Mesenchymal stem cell (in vitro differentiated cells and primary cell): ENCODE results near the gene C2orf42.
A peak's percentile ranks its signal among the peaks of the same experiment; 100 is the strongest.
"Not testable (repeated sequence)": the region's sequence is repeated elsewhere in the genome, so short reads cannot be mapped to it uniquely, and the experiment has no call there.

Experiments
- DNase-seq: peaks from one replicate; pipeline ENCODE4 v3.0.0-alpha.2; 2013
- H2AFZ ChIP-seq: one replicate; pipeline ENCODE4 v1.6.1; 2013; ENCODE audit warnings: low read depth, mild to moderate bottlenecking, control low read depth, inconsistent platforms, low read length, moderate library complexity
- H2AK5ac ChIP-seq: 2 replicates; pipeline ENCODE4 v1.6.1; 2013; ENCODE audit warnings: low read length, moderate library complexity, mild to moderate bottlenecking, inconsistent platforms; ENCODE audit not compliant: severe bottlenecking
- H2BK120ac ChIP-seq: one replicate; pipeline ENCODE4 v1.6.1; 2013; ENCODE audit warnings: low read depth, mild to moderate bottlenecking, inconsistent platforms, low read length, moderate library complexity
- H2BK12ac ChIP-seq, 2 experiments: one replicate each; pipeline ENCODE4 v1.6.1; 2013; ENCODE audit warnings: inconsistent platforms in 2 of 2, low read length in 2 of 2, mild to moderate bottlenecking in 2 of 2, moderate library complexity in 2 of 2, control low read depth in 1 of 2
- H2BK15ac ChIP-seq: one replicate; pipeline ENCODE4 v1.6.1; 2013; ENCODE audit warnings: mild to moderate bottlenecking, low read depth, inconsistent platforms; ENCODE audit not compliant: poor library complexity, severe bottlenecking
- H2BK5ac ChIP-seq: 2 replicates; pipeline ENCODE4 v1.6.1; 2013; ENCODE audit warnings: low read depth, mild to moderate bottlenecking, low read length, control low read depth, inconsistent platforms; ENCODE audit not compliant: poor library complexity, severe bottlenecking
- H3K14ac ChIP-seq, 2 experiments: one replicate each; pipeline ENCODE4 v1.6.1; 2013; ENCODE audit warnings: inconsistent platforms in 2 of 2, low read length in 2 of 2, control low read depth in 1 of 2, mild to moderate bottlenecking in 1 of 2, moderate library complexity in 1 of 2
- H3K18ac ChIP-seq, 2 experiments: one replicate each; pipeline ENCODE4 v1.6.1; 2013; ENCODE audit warnings: inconsistent platforms in 2 of 2, low read length in 2 of 2, control low read depth in 1 of 2, low read depth in 1 of 2, mild to moderate bottlenecking in 1 of 2
- H3K23ac ChIP-seq, 2 experiments: one replicate each; pipeline ENCODE4 v1.6.1; 2013; ENCODE audit warnings: inconsistent platforms in 2 of 2, low read length in 2 of 2, mild to moderate bottlenecking in 2 of 2, moderate library complexity in 2 of 2, control low read depth in 1 of 2
- H3K27ac ChIP-seq: 2 replicates; pipeline ENCODE4 v1.5.1; 2013; ENCODE audit warnings: mild to moderate bottlenecking, moderate library complexity, low read length, control low read depth, inconsistent platforms; ENCODE audit not compliant: poor library complexity, severe bottlenecking
- H3K27me3 ChIP-seq, 2 experiments: 2 replicates each; pipeline versions ENCODE4 v1.6.1 to v1.7.0; 2013; ENCODE audit warnings: low read length in 2 of 2, mild to moderate bottlenecking in 2 of 2, moderate library complexity in 2 of 2, control low read depth in 1 of 2, inconsistent platforms in 1 of 2; ENCODE audit not compliant: control insufficient read depth in 1 of 2, insufficient read depth in 1 of 2
- H3K36me3 ChIP-seq, 2 experiments: 2 replicates each; pipeline versions ENCODE4 v1.6.1 to v1.7.0; 2013; ENCODE audit warnings: low read length in 2 of 2, control low read depth in 1 of 2, inconsistent platforms in 1 of 2, low read depth in 1 of 2, mild to moderate bottlenecking in 1 of 2; ENCODE audit not compliant: insufficient read depth in 2 of 2, control insufficient read depth in 1 of 2
- H3K4ac ChIP-seq, 2 experiments: one replicate each; pipeline ENCODE4 v1.6.1; 2013; ENCODE audit warnings: inconsistent platforms in 2 of 2, low read length in 2 of 2, mild to moderate bottlenecking in 2 of 2, moderate library complexity in 2 of 2, control low read depth in 1 of 2, low read depth in 1 of 2
- H3K4me1 ChIP-seq: 2 replicates; pipeline ENCODE4 v1.6.1; 2013; ENCODE audit warnings: low read depth, low read length, control low read depth; ENCODE audit not compliant: control insufficient read depth, insufficient read depth
- H3K4me2 ChIP-seq: 2 replicates; pipeline ENCODE4 v1.6.1; 2013; ENCODE audit warnings: low read length, mild to moderate bottlenecking, inconsistent platforms; ENCODE audit not compliant: poor library complexity, severe bottlenecking
- H3K4me3 ChIP-seq, 2 experiments: 2 replicates each; pipeline versions ENCODE4 v1.5.1 to v1.7.0; 2013; ENCODE audit warnings: low read length in 2 of 2, mild to moderate bottlenecking in 2 of 2, control low read depth in 1 of 2, low read depth in 1 of 2; ENCODE audit not compliant: insufficient read depth in 1 of 2
- H3K79me1 ChIP-seq: replicated peaks from 2 replicates; pipeline ENCODE4 v1.6.1; 2013; ENCODE audit warnings: mild to moderate bottlenecking, control low read depth, low read length, inconsistent platforms; ENCODE audit not compliant: poor library complexity, severe bottlenecking
- H3K9ac ChIP-seq: 2 replicates; pipeline ENCODE4 v1.7.0; 2013; ENCODE audit warnings: mild to moderate bottlenecking, low read length, moderate library complexity
- H3K9me3 ChIP-seq: 2 replicates; pipeline ENCODE4 v1.7.0; 2013; ENCODE audit warnings: mild to moderate bottlenecking, low read length; ENCODE audit not compliant: control insufficient read depth
- H4K8ac ChIP-seq: one replicate; pipeline ENCODE4 v1.6.1; 2013; ENCODE audit warnings: inconsistent platforms, mild to moderate bottlenecking, low read length, moderate library complexity
- H4K91ac ChIP-seq: one replicate; pipeline ENCODE4 v1.6.1; 2013; ENCODE audit warnings: mild to moderate bottlenecking, low read length, inconsistent platforms
- WGBS: methylation state at CpG from one replicate; pipeline ENCODE4 v1.1.7; 2013; ENCODE audit warnings: mixed read lengths; 5-methylcytosine and 5-hydroxymethylcytosine counted together

C2orf42 gene

DNA sequence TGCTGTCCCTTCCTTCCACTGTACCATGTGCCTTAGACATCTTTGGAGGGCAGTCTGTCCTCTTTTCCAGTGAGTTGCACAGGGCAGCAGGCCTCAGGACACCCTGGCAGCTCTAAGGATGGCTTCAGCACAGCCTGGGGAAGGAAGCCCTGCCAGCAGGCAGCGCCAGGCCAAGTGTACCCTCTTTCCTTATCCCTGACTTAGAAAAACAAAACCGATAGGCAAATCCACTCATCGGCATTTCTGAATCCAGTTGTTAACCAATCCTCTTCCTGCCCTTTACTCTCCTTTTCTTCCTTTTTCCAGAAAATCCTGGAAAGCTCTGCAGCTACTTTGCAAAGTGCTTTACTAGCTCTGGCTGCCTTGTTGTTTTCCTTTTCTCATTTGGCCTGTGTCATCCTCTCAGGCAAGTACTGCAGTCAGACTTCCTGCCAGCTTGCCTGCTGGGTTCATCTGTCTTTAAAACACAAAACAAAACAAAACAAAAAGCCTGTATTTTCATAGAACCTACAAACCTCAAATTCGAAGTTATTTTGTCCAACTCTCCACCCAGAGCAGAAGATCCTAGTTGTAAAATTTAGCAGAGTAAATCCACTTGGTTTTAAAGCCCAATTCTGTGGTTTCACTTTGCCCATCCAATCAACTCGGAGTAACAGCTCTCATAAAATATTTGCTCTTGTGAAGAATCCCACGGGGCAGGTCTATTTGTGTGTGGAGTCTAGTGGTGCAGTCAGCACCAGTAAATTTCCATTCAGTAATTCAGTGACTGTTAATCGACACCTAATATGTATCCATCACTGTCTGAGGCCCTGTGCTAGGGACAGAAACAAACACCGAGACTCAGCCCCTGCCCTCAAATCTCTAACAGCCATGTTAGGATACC, 58.3 kb downstream of the C2orf42 start:
- Histone ChIP-seq H3K9me3 (no peaks in the 10 kb centered on the region), H3K4me2 (peak overlapping the region; percentile 49), H2BK5ac (peak overlapping the region; percentile 9), H3K4me3 (peak overlapping the region in 1 of 2 experiments; percentile 75), H2BK120ac (peak overlapping the region; percentile 52), H2BK12ac (peak overlapping the region; percentile 41 to 98), H3K36me3 (no peaks in the 10 kb centered on the region), H2AK5ac (no peak overlapping the region), H2BK15ac (peak overlapping the region; percentile 66), H4K8ac (peak overlapping the region; percentile 85), H3K79me1 (no peaks in the 10 kb centered on the region), H3K18ac (peak overlapping the region; percentile 88 to 99), H3K4me1 (peaks cover 11% of the 10 kb centered on the region), H4K91ac (peak overlapping the region; percentile 69), H3K23ac (no peak overlapping the region), H3K14ac (no peak overlapping the region), H3K4ac (peak overlapping the region; percentile 76 to 95), H2AFZ (peak overlapping the region; percentile 1), H3K27ac (peak overlapping the region; percentile 93), H3K9ac (peak overlapping the region; percentile 87), H3K27me3 (no peaks in the 10 kb centered on the region)
- 24% methylated on average over 6 of the region's 8 CpGs for WGBS
- peak; percentile 78 for DNase-seq

DNA sequence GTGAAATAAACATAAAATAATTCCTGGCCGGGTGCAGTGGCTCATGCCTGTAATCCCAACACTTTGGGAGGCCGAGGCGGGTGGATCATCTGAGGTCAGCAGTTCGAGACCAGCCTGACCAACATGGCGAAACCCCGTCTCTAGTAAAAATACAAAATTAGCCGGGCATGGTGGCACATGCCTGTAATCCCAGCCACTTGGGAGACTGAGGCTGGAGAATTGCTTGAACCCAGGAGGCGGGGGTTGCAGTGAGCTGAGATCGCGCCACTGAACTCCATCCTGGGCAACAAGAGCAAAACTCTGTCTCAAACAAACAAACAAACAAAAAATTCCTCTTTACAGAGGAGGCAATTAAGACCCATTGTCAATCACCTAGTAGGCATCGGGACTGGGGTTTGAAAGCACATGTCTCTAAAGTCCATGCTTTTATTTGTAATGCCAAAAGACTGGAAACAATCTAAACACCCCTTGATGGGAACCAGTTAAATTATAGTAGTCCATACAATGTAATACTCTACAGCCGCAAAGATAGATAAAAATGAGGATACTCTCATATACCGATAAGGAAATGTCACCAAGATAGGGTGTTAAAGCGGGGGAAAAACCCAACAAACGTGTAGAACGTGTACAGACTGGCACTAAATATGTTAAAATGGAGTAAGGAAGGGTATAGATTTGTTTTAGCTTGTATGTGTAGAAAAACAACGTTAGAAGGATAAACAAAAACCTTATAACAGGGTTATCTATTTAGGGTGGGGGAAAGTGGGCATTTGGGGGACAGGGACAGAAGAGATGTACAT, 59.3 kb downstream of the C2orf42 start:
- Histone ChIP-seq H3K27ac (peak overlapping the region; percentile 93), H3K9ac (peak overlapping the region; percentile 87), H3K4me3 (peak overlapping the region in 1 of 2 experiments; percentile 75), H3K4me2 (peak overlapping the region; percentile 46), H3K4me1 (peaks cover 11% of the 10 kb centered on the region)
- H2BK120ac ChIP-seq, H3K4ac ChIP-seq, H2AFZ ChIP-seq, H2BK15ac ChIP-seq, H4K91ac ChIP-seq, H3K9me3 ChIP-seq, H3K27me3 ChIP-seq, DNase-seq, H3K14ac ChIP-seq, H2AK5ac ChIP-seq, H3K79me1 ChIP-seq, H3K36me3 ChIP-seq, H3K23ac ChIP-seq, H2BK5ac ChIP-seq, H4K8ac ChIP-seq, H2BK12ac ChIP-seq, H3K18ac ChIP-seq: not testable (repeated sequence)
- 94% methylated on average over 17 of the region's 17 CpGs for WGBS

DNA sequence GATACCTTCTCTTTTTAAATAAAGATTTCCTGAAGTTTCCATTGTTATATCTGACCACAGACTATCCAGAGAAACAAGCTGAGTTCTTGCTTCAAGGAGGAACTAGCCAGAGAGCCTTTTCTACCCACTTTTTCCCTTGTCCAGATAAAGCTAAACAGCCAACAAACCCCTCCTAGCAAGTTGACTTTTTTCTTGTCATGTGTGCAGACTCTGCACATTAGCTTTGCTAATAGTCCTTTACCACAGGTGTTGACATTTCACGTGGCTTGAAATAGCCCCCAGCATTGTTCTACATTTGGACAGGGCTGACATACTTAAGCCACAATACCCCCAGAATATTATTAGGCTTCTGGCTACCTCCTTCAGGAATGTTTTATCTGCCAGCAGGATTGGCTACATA, 62.8 kb downstream of the C2orf42 start:
- Histone ChIP-seq H3K4me1 (peaks cover 16% of the 10 kb centered on the region), H3K79me1 (no peaks in the 10 kb centered on the region), H2AK5ac (no peak overlapping the region), H3K4me2 (no peak overlapping the region), H3K23ac (no peak overlapping the region), H2BK120ac (peak overlapping the region; percentile 19), H3K4ac (peak overlapping the region in 1 of 2 experiments; percentile 75), H2BK5ac (no peak overlapping the region), H3K9me3 (no peaks in the 10 kb centered on the region), H4K8ac (no peak overlapping the region), H3K9ac (no peak overlapping the region), H2BK15ac (no peak overlapping the region), H4K91ac (no peak overlapping the region), H3K27me3 (no peaks in the 10 kb centered on the region), H2BK12ac (peak overlapping the region in 1 of 2 experiments; percentile 25), H3K27ac (no peak overlapping the region), H2AFZ (no peak overlapping the region), H3K18ac (no peak overlapping the region), H3K14ac (no peak overlapping the region), H3K4me3 (no peak overlapping the region), H3K36me3 (no peaks in the 10 kb centered on the region)
- 65% methylated on average over 1 of the region's 1 CpG for WGBS
- DNase-seq, result no peak

DNA sequence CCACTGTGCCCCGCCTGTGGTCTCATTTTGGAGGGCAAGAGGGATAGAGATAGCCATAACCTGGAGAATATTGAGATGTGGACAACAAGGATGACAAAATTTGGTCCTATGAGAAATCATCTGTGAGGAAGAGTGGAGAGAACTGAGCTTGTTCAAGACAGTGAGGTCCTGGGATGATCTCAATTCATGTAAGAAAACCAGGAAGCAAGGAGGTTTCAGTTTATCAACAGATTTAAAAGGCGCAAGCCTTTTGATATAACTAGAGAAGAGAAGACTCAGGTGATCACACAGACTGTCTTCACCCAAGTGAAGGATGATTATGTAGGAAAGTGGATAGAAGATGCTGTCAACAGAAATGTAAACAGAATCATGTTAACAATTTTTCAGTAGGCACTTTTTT, 64.4 kb downstream of the C2orf42 start:
- no peak overlapping the region for H2BK5ac ChIP-seq
- 99% methylated on average over 2 of the region's 2 CpGs for WGBS
- no peaks in the 10 kb centered on the region for H3K27me3 ChIP-seq
- H3K4me3 ChIP-seq, result no peak overlapping the region
- no peak overlapping the region for H4K91ac ChIP-seq
- no peak overlapping the region for H3K27ac ChIP-seq
- no peaks in the 10 kb centered on the region for H3K9me3 ChIP-seq
- no peak overlapping the region for H2BK15ac ChIP-seq
- H3K4ac ChIP-seq, result no peak overlapping the region
- H2BK12ac ChIP-seq, result no peak overlapping the region
- DNase-seq, result no peak
- H3K9ac ChIP-seq, result no peak overlapping the region
- H3K79me1 ChIP-seq, result no peaks in the 10 kb centered on the region
- no peak overlapping the region for H4K8ac ChIP-seq
- H3K23ac ChIP-seq, result no peak overlapping the region
- peaks cover 21% of the 10 kb centered on the region for H3K4me1 ChIP-seq
- H3K18ac ChIP-seq, result no peak overlapping the region
- no peak overlapping the region for H2AFZ ChIP-seq
- H2BK120ac ChIP-seq, result no peak overlapping the region
- no peak overlapping the region for H3K14ac ChIP-seq
- no peak overlapping the region for H2AK5ac ChIP-seq
- no peak overlapping the region for H3K4me2 ChIP-seq
- no peaks in the 10 kb centered on the region for H3K36me3 ChIP-seq
